HepG2 (cell line): ENCODE results near the gene MRPL28. TPM values are rescaled to one million over a fixed set of nuclear protein-coding genes. Genes with fewer than 3 reads are reported as not detected.
A peak's percentile ranks its signal among the peaks of the same experiment; 100 is the strongest.

ENCODE experiments used
- ADNP ChIP-seq: sonication (generic); formaldehyde crosslinking; IDR thresholded peaks from 2 replicates; pipeline ENCODE4 v1.4.0; 2020; ENCODE audit warnings: missing genetic modification reagents
- AGO1 ChIP-seq: fragments of 200-400 bp; formaldehyde crosslinking; IDR thresholded peaks from 2 replicates; pipeline ENCODE4 v1.6.1; 2017; ENCODE audit warnings: mild to moderate bottlenecking, low read depth, low read length, moderate library complexity; ENCODE audit not compliant: poor library complexity, severe bottlenecking
- FOXA1 ChIP-seq, 2 experiments: fragments of 450-650 bp in 1 of 2; sonication (generic) in 1 of 2; formaldehyde crosslinking in 1 of 2; IDR thresholded peaks; 2 replicates each; pipeline versions ENCODE4 v1.4.0 to v1.6.1; 2016 to 2020; ENCODE audit warnings: missing genetic modification reagents in 1 of 2
- MEF2D ChIP-seq: sonication (generic); formaldehyde crosslinking; IDR thresholded peaks from 2 replicates; pipeline ENCODE4 v1.5.1; 2020; ENCODE audit warnings: mild to moderate bottlenecking, missing genetic modification reagents
- NFYB ChIP-seq: sonication (generic); formaldehyde crosslinking; IDR thresholded peaks from 2 replicates; pipeline ENCODE4 v1.4.0; 2020; ENCODE audit warnings: missing genetic modification reagents
- NR1H2 ChIP-seq: sonication (generic); formaldehyde crosslinking; IDR thresholded peaks from 2 replicates; pipeline ENCODE4 v1.8.1; 2022; ENCODE audit warnings: low read depth, missing genetic modification reagents, borderline replicate concordance
- PRDM10 ChIP-seq: sonication (generic); formaldehyde crosslinking; IDR thresholded peaks from 2 replicates; pipeline ENCODE4 v1.4.0; 2020; ENCODE audit warnings: low read depth, missing genetic modification reagents
- RXRA ChIP-seq: sonication (generic); formaldehyde crosslinking; IDR thresholded peaks from 2 replicates; pipeline ENCODE4 v1.5.1; 2020; ENCODE audit warnings: missing genetic modification reagents
- ZFP1 ChIP-seq: IDR thresholded peaks from 2 replicates; pipeline ENCODE4 v1.6.1; 2016
- ZNF12 ChIP-seq: sonication (generic); formaldehyde crosslinking; IDR thresholded peaks from 2 replicates; pipeline ENCODE4 v1.5.0; 2020; ENCODE audit warnings: missing genetic modification reagents
- ZNF180 ChIP-seq: sonication (generic); formaldehyde crosslinking; IDR thresholded peaks from 2 replicates; pipeline ENCODE4 v1.4.0; 2020; ENCODE audit warnings: low read depth, missing genetic modification reagents, borderline replicate concordance
- ZNF235 ChIP-seq: sonication (generic); formaldehyde crosslinking; IDR thresholded peaks from 2 replicates; pipeline ENCODE4 v1.8.1; 2023; ENCODE audit warnings: mild to moderate bottlenecking, missing genetic modification reagents, borderline replicate concordance
- ZNF383 ChIP-seq: sonication (generic); formaldehyde crosslinking; IDR thresholded peaks from 2 replicates; pipeline ENCODE4 v1.4.0; 2020; ENCODE audit warnings: missing genetic modification reagents, mild to moderate bottlenecking, borderline replicate concordance
- ZNF44 ChIP-seq: sonication (generic); formaldehyde crosslinking; IDR thresholded peaks from 2 replicates; pipeline ENCODE4 v1.5.1; 2020; ENCODE audit warnings: mild to moderate bottlenecking, missing genetic modification reagents
- ZNF503 ChIP-seq: sonication (generic); formaldehyde crosslinking; IDR thresholded peaks from 2 replicates; pipeline ENCODE4 v1.4.0; 2020; ENCODE audit warnings: missing genetic modification reagents
- polyA plus RNA-seq, 8 experiments: library from polyadenylated mRNA; depleted of rRNA in 3 of 8; stranded (reverse) in 7 of 8; unstranded in 1 of 8; fragments of >200 nt; fragmentation: Illumina TruSeq in 4 of 8; extraction: Trizol in 4 of 8; gene quantifications; 2 replicates each; pipeline versions ENCODE4 v1.2.1 to v1.2.3, GENCODE V29; 2011 to 2016; ENCODE audit warnings: low read depth in 4 of 8, missing spikeins in 1 of 8, mixed read lengths in 1 of 8; ENCODE audit not compliant: insufficient read depth in 1 of 8
- total RNA-seq, 5 experiments: library from RNA; depleted of rRNA; stranded (reverse); fragments of >200 nt; fragmentation: Illumina TruSeq; extraction: Trizol; gene quantifications; 2 replicates each; pipeline ENCODE4 v1.2.3, GENCODE V29; 2016; ENCODE audit warnings: low read depth in 1 of 5
- TF ChIP-seq, protein P1 (sequence below): sonication (generic); formaldehyde crosslinking; IDR thresholded peaks from 2 replicates; pipeline ENCODE4 v1.5.1; 2020; ENCODE audit warnings: mild to moderate bottlenecking, missing genetic modification reagents
- TF ChIP-seq, protein P2 (sequence below): sonication (generic); formaldehyde crosslinking; IDR thresholded peaks from 2 replicates; pipeline ENCODE4 v1.5.1; 2020; ENCODE audit warnings: mild to moderate bottlenecking, moderate library complexity, missing genetic modification reagents

Gene MRPL28
- total and polyA plus RNA-seq, 2 of the 13 experiments (the other 11 are each of a cell fraction or from before 2014, with no cell fraction given), result 114 to 135 TPM

DNA sequence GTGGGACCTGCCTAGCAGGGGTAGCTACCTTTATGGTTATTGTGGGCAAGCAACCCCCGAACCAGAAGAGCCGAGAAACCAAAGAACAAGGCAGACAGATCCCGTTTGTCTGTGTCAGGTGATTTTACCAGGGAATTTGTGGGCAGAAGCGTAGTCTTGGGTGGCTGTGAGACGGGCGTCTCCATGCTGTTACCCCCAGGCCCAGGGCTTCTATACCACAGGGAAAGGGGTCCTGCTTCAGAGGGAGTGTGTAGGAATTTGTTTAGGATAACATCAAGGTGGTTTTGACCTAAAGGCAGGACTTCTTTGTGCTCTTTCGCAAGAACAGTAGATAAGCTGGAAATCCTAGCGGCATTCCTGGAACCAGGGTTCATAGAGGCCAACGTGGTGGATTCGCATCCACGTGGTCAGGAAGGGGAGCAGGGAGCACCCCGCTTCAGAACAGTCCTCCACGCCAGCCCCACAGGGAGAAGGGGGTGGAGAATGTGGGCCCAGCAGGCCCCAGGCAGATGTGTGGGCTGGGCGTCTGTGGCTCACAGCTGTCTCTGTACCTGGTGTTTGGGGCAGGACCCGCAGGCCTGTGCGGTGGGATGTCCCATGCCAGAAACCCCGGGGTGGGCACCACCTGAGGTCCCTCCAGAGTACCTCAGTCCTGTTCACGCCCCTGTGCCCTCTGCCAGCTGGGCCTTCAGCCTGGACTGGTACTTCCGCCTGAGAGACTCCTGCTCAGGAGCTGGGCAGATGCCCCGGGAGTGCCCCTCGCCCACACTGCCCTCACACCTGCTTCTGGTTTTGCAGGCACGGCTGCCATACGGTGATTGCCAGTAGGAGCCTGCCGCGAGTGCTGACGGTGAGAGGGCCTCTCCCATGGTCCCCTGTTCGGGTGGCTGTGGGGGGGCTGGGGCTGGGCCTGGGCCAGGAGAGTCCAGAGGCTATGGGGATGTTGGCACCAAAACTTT lies 35.5 kb upstream of the MRPL28 start (continued):
- TF ChIP-seq PRDM10 (peak; percentile 85), NFYB (CRISPR knock-in tag) (no peak), ZNF12 (CRISPR knock-in tag) (peak; percentile 19; the same call in 1 of the 2 replicates), NR1H2 (CRISPR knock-in tag) (no peak), ZNF235 (CRISPR knock-in tag) (no peak), ADNP (CRISPR knock-in tag) (no peak), FOXA1 (IDR thresholded peaks at IDR 0.05) (no peak), FOXA1 (CRISPR knock-in tag; IDR thresholded peaks at IDR 0.05) (no peak; the same call in 1 of the 2 replicates), ZFP1 (CRISPR knock-in tag) (peak; percentile 56; the same call in 1 of the 2 replicates), ZNF503 (CRISPR knock-in tag) (peak; percentile 86), ZNF383 (CRISPR knock-in tag) (no peak), RXRA (peak; percentile 96), MEF2D (CRISPR knock-in tag) (0 out of 2 replicates have a peak, but pooled peaks have one; percentile 44), ZNF180 (no peak), AGO1 (no peak), ZNF44 (CRISPR knock-in tag) (no peak)
- TF ChIP-seq, protein P1, sequence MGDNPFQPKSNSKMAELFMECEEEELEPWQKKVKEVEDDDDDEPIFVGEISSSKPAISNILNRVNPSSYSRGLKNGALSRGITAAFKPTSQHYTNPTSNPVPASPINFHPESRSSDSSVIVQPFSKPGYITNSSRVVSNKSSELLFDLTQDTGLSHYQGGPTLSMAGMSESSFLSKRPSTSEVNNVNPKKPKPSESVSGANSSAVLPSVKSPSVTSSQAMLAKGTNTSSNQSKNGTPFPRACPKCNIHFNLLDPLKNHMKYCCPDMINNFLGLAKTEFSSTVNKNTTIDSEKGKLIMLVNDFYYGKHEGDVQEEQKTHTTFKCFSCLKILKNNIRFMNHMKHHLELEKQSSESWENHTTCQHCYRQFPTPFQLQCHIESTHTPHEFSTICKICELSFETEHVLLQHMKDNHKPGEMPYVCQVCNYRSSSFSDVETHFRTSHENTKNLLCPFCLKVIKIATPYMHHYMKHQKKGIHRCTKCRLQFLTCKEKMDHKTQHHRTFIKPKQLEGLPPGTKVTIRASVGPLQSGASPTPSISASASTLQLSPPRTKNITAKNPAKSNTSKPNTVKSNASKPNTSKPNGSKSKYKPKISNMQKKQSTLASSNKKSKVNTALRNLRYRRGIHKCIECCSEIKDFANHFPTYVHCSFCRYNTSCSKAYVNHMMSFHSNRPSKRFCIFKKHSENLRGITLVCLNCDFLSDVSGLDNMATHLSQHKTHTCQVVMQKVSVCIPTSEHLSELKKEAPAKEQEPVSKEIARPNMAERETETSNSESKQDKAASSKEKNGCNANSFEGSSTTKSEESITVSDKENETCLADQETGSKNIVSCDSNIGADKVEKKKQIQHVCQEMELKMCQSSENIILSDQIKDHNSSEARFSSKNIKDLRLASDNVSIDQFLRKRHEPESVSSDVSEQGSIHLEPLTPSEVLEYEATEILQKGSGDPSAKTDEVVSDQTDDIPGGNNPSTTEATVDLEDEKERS (CRISPR knock-in tag), result no peak
- TF ChIP-seq, protein P2, sequence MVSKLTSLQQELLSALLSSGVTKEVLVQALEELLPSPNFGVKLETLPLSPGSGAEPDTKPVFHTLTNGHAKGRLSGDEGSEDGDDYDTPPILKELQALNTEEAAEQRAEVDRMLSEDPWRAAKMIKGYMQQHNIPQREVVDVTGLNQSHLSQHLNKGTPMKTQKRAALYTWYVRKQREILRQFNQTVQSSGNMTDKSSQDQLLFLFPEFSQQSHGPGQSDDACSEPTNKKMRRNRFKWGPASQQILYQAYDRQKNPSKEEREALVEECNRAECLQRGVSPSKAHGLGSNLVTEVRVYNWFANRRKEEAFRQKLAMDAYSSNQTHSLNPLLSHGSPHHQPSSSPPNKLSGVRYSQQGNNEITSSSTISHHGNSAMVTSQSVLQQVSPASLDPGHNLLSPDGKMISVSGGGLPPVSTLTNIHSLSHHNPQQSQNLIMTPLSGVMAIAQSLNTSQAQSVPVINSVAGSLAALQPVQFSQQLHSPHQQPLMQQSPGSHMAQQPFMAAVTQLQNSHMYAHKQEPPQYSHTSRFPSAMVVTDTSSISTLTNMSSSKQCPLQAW, result no peak
